ENCODE measurements around the gene JAGN1. TPM values are rescaled to one million over a fixed set of nuclear protein-coding genes. Genes with fewer than 3 reads are reported as not detected.

Gene JAGN1
- total and polyA plus RNA-seq, 9 of the 15 experiments (the other 6 are each of a cell fraction or from before 2014, with no cell fraction given), result 31.6 to 77.8 (median 40.3) TPM

DNA sequence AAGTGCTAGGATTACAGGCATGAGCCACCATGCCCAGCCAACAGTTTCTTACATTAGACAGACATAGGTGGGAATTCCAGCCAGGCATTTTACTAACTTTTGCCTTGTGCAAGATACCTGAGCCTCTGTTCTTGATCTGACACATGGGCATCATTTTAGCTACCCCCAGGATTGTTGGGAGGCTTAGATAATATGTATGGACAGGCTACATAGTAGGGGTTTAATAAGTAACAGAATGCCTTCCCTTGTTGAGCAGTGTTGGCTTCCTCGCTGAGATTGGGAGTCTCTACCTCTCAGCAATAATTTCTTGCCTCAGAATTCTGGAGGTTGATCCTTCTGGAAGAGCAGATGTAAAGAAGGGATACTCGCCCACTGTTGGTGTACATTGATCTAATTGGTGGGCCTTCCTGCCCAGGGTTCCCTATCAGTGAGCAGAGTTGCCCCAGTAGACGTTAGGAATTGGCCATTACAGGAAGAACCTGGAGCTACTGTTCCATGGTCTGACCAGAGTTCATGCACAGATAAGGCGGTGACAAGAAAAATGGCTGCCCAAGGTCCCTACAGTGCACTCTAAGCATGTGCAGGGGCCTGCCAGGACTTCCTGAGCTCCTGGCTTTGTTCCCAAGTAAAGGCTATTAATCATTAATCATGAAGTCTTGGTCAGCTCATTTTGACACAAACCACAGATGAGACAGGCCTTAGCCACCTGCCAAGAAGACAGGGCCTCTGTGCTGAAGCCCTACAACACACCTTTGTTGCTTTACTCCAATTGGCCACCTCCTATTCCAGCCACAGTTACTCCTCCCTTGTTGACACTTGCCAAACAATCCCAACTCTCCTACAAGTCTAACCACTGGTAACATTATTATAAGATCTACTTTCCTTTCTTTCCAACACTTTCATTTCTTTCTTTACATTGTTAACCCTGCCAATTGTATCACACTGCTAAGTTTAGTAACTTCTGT is 7.3 kb downstream of the JAGN1 start (continued):
- TF ChIP-seq, protein P1, sequence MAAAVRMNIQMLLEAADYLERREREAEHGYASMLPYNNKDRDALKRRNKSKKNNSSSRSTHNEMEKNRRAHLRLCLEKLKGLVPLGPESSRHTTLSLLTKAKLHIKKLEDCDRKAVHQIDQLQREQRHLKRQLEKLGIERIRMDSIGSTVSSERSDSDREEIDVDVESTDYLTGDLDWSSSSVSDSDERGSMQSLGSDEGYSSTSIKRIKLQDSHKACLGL (CRISPR knock-in tag; IDR thresholded peaks at IDR 0.05; ENCODE audit: borderline replicate concordance, poor library complexity, severe bottlenecking), result no peak
- TF ChIP-seq STAG1 (CRISPR knock-in tag; IDR thresholded peaks at IDR 0.05; ENCODE audit: borderline replicate concordance), result no peak
- TF ChIP-seq, protein P2, sequence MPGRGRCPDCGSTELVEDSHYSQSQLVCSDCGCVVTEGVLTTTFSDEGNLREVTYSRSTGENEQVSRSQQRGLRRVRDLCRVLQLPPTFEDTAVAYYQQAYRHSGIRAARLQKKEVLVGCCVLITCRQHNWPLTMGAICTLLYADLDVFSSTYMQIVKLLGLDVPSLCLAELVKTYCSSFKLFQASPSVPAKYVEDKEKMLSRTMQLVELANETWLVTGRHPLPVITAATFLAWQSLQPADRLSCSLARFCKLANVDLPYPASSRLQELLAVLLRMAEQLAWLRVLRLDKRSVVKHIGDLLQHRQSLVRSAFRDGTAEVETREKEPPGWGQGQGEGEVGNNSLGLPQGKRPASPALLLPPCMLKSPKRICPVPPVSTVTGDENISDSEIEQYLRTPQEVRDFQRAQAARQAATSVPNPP (IDR thresholded peaks at IDR 0.05; ENCODE audit: borderline replicate concordance, insufficient read depth, insufficient read length), result no peak
- TF ChIP-seq SMARCA5 (IDR thresholded peaks at IDR 0.05), result 0 out of 2 replicates have a peak, but pooled peaks have one; percentile 44
- no peak for TF ChIP-seq FOXA1 (IDR thresholded peaks at IDR 0.05; ENCODE audit: borderline replicate concordance)
- TF ChIP-seq TCF3 (CRISPR knock-in tag; IDR thresholded peaks at IDR 0.05), result peak; percentile 48; the same call in 1 of the 2 replicates
- no peak for TF ChIP-seq NR1H2 (CRISPR knock-in tag; IDR thresholded peaks at IDR 0.05)
- 0 out of 4 replicates have a peak, but pooled peaks of 1 of the 2 experiments have one; percentile 60 for TF ChIP-seq SRF (CRISPR knock-in tag; IDR thresholded peaks at IDR 0.05)
- TF ChIP-seq STAT6 (CRISPR knock-in tag; IDR thresholded peaks at IDR 0.05), result no peak
- no peak for TF ChIP-seq SMARCC2 (IDR thresholded peaks at IDR 0.05; ENCODE audit: low read depth)
- TF ChIP-seq KLF1 (tag; IDR thresholded peaks at IDR 0.05), result no peak
- TF ChIP-seq, protein P3, sequence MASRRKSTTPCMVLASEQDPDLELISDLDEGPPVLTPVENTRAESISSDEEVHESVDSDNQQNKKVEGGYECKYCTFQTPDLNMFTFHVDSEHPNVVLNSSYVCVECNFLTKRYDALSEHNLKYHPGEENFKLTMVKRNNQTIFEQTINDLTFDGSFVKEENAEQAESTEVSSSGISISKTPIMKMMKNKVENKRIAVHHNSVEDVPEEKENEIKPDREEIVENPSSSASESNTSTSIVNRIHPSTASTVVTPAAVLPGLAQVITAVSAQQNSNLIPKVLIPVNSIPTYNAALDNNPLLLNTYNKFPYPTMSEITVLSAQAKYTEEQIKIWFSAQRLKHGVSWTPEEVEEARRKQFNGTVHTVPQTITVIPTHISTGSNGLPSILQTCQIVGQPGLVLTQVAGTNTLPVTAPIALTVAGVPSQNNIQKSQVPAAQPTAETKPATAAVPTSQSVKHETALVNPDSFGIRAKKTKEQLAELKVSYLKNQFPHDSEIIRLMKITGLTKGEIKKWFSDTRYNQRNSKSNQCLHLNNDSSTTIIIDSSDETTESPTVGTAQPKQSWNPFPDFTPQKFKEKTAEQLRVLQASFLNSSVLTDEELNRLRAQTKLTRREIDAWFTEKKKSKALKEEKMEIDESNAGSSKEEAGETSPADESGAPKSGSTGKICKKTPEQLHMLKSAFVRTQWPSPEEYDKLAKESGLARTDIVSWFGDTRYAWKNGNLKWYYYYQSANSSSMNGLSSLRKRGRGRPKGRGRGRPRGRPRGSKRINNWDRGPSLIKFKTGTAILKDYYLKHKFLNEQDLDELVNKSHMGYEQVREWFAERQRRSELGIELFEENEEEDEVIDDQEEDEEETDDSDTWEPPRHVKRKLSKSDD (conservative IDR thresholded peaks at IDR 0.05; ENCODE audit: low read length), result 0 out of 2 replicates have a peak, but pooled peaks have one; percentile 51
- no peak for TF ChIP-seq CTCFL (IDR thresholded peaks at IDR 0.05; ENCODE audit: borderline replicate concordance, insufficient read depth, low read depth, low read length, poor library complexity, severe bottlenecking)
- TF ChIP-seq ATF7 (IDR thresholded peaks at IDR 0.05), result peak; percentile 64; the same call in 1 of the 2 replicates
- TF ChIP-seq KHSRP (IDR thresholded peaks at IDR 0.05), result no peak
- no peak for TF ChIP-seq TAF1 (IDR thresholded peaks at IDR 0.05; ENCODE audit: control insufficient read depth, extremely low read depth, insufficient read depth, low read length, severe bottlenecking)
- TF ChIP-seq LEF1 (IDR thresholded peaks at IDR 0.05), result peak; percentile 46

All from K562 (cell line).